Activated naive CD4-positive, alpha-beta T cell treated with anti-CD3 and anti-CD28 coated beads, Interleukin-2, amount 50 U/mL, for 24 hours (primary cell): ENCODE data around the gene HDAC4.
A peak's percentile ranks its signal among the peaks of the same experiment; 100 is the strongest.

Experiments
- H3K27ac Mint-ChIP-seq: one replicate; pipeline ENCODE4 v1.8.0; 2021; ENCODE audit warnings: mild to moderate bottlenecking, mixed read lengths
- H3K27me3 Mint-ChIP-seq: one replicate; pipeline ENCODE4 v1.8.0; 2021; ENCODE audit warnings: mixed read lengths
- H3K36me3 Mint-ChIP-seq: one replicate; pipeline ENCODE4 v1.8.0; 2021; ENCODE audit warnings: mixed read lengths
- H3K4me1 Mint-ChIP-seq: one replicate; pipeline ENCODE4 v1.8.0; 2021; ENCODE audit warnings: mixed read lengths
- H3K4me3 Mint-ChIP-seq: one replicate; pipeline ENCODE4 v1.8.0; 2021; ENCODE audit warnings: mild to moderate bottlenecking, mixed read lengths
- H3K9me3 Mint-ChIP-seq: one replicate; pipeline ENCODE4 v1.8.0; 2021; ENCODE audit warnings: mixed read lengths

The HDAC4 gene

DNA sequence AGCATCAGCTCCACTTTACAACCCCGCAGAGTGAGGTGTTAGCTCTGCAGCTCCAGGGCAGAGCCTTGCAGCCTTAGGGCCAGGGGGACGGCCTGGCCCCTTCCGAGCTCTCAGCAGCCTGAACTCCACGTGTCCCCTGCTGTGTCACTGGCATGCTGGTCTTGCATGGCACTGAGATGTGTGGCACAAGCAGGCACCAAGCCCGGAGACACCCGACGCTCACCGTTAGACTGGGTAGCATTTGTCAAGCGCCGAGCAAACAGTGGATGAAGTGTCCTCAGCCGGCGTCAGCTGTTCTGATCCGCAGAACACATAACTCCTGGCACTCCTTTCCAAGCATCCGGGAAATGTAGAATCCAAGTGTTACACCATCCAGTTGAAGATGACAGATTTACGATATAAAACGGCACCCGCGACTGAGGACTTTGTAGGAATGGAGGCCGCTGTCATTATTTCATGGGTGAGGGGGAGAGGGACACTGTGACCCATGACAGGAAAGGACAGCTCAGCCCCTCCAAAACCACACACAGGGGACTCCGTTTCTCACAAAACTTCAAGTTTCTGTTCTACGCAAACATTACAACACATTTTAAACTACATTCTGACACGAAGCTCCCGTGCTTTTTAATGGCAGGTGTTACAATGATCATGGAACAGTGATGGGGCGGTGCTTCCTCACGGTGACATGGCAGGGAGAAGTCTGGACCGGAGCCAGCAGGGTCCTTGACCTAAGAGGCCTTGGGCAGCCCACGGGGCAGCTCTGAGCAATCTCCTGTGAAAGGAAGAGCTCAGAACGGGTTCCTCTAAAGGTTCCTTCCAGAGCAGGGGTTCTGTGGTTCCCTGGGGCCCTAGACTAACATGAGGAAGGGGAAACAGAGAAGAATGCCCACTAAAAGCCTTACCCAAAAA lies 89.4 kb downstream of the HDAC4 start:
- Mint-ChIP-seq H3K9me3 (no peaks in the 10 kb centered on the region), H3K36me3 (peaks cover 6% of the 10 kb centered on the region), H3K27ac (no peak overlapping the region), H3K4me1 (peaks cover 24% of the 10 kb centered on the region), H3K27me3 (no peaks in the 10 kb centered on the region), H3K4me3 (no peak overlapping the region)

DNA sequence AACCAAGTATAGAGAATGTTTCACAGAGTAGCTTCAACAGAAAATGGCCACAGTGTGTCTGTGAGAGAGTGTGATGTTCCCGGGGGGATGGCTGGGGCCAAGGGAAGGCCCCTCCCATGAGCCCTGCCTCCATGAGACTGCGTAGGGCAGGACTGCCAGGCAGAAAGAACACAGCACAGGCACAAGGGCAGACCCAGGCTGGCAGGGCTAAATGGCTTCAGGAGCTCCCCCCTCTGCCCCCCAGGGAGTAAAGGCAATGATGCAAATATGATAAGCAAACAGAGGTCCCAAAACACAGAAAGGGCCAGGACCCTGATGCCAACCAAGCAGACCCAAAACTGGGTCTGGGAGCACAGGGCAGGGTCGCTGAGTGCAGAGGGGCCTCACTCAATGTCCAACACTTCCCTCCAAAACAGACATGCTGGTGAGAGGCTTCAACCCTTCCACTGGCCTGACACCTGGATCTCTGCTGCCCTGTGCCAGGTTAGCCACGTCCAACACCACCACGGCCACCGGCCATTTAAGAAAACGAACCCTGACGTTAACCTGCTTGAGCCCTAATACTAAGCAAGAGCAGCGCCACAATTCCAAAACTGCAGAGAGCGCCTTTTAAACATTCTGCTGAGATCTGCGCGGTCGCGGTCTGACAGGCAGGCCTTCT lies 90.3 kb downstream of the HDAC4 start:
- Mint-ChIP-seq H3K27ac (no peak overlapping the region), H3K4me1 (peaks cover 24% of the 10 kb centered on the region), H3K36me3 (peaks cover 6% of the 10 kb centered on the region), H3K27me3 (no peaks in the 10 kb centered on the region), H3K9me3 (no peaks in the 10 kb centered on the region), H3K4me3 (no peak overlapping the region)

DNA sequence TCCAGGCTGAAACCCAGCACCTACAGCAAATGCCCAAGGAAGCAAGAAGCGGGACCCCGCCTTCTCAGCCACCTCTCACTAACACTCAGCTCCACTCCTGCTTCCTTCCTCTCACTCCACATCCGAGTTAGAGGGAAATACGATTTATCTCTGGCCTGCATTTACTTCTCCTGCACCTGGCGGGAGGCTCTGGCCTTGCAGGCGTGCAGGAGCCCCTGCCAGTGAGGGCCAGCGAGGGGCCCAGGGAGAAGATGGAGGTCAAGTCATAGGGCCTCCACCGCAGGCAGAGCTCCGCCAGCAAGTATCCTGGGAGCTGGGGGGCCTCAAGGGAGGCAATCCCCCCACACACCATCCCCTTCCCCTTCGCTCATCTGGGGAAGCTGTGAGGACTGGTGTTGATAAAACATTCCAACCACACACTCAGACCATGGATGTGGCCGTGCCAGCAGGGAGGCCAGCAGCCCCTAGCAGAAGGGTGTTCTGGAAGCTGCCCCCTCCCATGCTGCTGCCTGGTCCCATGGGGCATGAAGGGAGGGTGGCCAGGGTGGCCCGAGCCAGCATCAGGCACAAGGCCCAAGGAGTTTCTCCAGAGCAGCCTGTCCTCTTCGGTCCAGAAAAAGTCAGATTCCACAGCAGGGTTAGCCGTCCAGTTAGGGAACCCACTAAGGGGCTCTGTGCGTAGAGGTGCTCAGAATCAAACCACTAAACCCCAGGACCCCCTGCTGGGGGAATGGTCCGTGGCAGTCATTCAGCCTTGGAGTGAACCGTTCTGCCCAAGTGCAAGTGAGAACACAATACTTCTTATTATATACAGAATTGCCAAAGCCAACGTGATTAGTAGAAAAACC lies 91.2 kb downstream of the HDAC4 start:
- H3K36me3 Mint-ChIP-seq = peaks cover 2% of the 10 kb centered on the region
- no peak overlapping the region for H3K27ac Mint-ChIP-seq
- no peaks in the 10 kb centered on the region for H3K9me3 Mint-ChIP-seq
- H3K27me3 Mint-ChIP-seq = no peaks in the 10 kb centered on the region
- H3K4me1 Mint-ChIP-seq = peaks cover 18% of the 10 kb centered on the region
- H3K4me3 Mint-ChIP-seq = no peak overlapping the region

DNA sequence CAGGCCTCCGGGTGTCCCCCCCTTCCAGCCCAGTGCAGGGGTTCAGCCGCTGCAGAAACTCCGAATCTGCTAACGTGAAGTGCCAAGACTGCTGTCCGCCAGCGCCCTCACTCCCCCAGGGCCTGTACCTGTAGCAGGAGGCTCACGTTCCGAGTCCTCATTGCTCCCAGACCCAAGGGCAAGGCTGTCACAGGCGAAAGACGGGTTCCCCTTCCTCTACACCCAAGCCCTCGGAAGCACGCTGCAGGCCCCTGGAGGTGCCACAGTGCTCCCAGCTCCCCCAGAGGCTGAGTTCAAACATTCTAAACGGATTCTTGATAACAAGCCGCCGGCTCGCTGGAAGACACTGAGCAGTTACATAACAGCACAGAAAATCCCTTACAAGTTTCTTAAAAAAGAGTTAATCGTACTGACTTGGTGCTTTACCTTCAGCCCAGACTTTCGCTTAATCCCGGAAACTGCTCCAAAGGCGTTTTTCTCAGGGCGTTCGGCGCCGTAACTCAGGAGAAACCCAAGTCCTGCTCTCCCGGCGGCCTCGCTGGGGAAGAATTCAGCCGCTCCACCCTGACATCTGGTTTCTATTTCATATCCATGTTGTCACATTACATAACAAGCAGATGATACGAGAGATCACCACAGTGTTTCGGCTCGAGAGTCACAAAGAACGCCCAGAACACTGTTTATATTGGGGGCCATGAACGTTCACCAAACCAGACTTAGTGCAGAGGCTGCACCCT lies 92.0 kb downstream of the HDAC4 start:
- Mint-ChIP-seq H3K9me3 (no peaks in the 10 kb centered on the region), H3K27ac (no peak overlapping the region), H3K27me3 (no peaks in the 10 kb centered on the region), H3K4me1 (peaks cover 18% of the 10 kb centered on the region), H3K36me3 (no peaks in the 10 kb centered on the region), H3K4me3 (no peak overlapping the region)

DNA sequence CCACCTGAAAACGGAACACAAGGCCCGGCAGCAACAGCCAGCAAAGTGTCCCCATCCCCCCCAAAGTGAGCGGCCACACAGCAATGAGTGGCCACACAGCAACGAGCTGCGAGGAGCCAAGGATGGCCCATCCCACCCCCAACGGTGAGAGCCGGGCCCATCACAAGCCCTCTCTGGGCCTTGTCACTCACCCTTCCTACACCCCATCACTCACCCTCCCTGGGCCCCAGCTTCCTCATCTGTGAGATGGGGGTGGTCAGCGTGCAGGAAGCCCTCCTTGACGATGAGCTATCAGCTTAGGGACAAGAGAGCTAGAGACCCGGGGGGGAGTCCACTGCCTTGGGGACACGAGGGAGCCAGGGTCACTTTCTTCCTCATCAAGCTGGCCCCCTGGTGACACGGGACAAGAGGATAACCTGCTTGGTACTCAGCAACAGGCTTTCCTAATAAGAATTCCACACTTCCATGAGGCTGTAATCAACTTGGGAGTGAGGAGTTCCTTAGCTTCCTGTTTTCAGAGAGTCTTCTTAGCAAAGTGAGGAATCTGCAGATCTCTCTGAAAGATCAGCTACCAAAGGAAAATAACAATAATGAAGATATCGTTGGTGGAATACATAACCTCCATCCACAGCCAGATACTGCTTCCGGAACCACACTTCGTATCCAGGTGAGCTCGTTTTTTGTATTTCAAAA lies 92.8 kb downstream of the HDAC4 start:
- H3K9me3 Mint-ChIP-seq = no peaks in the 10 kb centered on the region
- peaks cover 21% of the 10 kb centered on the region for H3K4me1 Mint-ChIP-seq
- no peak overlapping the region for H3K4me3 Mint-ChIP-seq
- peak overlapping the region; percentile 14 for H3K27ac Mint-ChIP-seq
- no peaks in the 10 kb centered on the region for H3K27me3 Mint-ChIP-seq
- H3K36me3 Mint-ChIP-seq = no peaks in the 10 kb centered on the region

DNA sequence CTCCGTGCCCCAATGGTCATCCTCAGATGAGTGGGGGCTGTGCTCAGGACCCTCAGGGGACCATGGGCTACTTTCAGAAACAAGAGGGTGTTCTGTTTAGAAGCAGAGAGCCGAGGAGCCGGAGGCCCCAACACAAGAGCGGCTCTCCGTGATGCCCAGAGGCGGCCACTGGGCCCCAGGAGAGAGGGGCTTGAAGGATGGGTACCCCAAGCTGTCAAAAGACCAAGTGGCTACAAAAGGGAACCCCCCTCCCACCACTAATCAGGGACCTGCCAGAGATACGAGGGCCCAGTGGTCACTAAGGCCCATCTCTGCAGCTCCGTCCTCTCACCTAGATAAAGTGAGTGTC lies 93.6 kb downstream of the HDAC4 start:
- Mint-ChIP-seq H3K4me3 (no peak overlapping the region), H3K27me3 (no peaks in the 10 kb centered on the region), H3K36me3 (no peaks in the 10 kb centered on the region), H3K9me3 (no peaks in the 10 kb centered on the region), H3K27ac (no peak overlapping the region), H3K4me1 (peaks cover 27% of the 10 kb centered on the region)

DNA sequence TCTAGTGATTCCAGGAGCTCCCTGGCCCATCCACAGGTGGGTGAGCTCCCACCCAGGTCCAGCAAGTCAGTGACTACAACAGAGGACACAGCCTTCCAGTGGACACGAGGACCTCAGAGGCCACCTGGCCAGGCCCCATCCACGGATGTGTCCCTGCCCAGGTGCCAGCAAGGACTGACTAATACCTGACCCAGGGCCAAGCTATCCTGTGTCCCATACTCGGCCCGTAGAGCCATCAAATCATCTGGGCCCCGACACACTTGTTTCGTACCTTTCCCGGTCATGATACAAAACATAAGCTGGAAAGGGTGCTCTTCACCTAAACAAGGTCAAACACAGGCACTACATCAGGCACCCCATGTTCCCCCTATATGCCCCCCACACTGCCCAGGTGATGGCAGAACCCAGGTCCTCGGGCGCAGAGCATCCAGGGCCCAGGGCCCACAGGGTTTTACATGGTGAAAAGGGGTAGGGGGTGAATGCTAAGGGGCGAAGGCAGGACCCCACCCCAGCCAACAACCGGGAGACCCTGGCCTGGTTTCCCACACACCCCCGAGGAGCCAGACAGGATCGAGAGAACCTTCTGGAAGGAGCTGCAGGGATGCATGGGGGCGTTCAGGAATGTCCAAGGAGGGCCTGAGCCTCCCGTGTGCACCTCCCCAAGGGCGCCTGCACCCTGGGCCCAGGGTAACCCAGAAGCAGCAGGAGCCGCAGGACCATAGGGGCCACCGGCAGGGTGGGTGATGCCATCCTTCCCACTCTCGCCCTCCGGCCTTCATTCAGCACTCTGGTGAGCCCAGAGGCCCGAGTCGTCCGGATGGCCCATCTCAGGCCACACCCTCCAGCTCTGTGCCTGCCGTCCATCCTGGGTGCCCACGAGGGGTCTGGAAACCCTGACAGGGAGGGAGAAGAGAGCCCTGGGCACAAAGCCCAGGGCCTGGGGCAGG lies 94.3 kb downstream of the HDAC4 start:
- Mint-ChIP-seq H3K9me3 (no peaks in the 10 kb centered on the region), H3K36me3 (no peaks in the 10 kb centered on the region), H3K27me3 (no peaks in the 10 kb centered on the region), H3K27ac (peak overlapping the region; percentile 74), H3K4me3 (no peak overlapping the region), H3K4me1 (peaks cover 34% of the 10 kb centered on the region)

DNA sequence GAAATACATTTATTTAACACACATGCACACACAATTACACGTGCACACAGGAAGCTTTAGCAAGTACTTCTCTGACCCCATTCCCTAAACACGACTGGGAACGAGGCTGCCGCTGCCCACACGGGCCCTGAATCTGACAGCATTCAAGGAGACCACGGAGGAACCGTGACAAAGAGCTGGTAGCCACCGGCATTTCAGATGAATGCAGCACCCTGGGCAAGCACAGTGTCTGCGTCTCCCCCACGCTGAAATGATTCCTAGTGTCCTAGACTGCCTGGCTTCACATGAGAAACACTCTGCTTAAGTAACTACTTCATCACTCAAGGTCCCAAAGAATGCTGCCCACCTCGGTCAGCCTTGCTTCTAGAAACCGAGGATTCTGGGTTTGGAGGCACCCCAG lies 95.0 kb downstream of the HDAC4 start:
- Mint-ChIP-seq H3K4me1 (peaks cover 39% of the 10 kb centered on the region), H3K9me3 (no peaks in the 10 kb centered on the region), H3K36me3 (no peaks in the 10 kb centered on the region), H3K4me3 (no peak overlapping the region), H3K27ac (no peak overlapping the region), H3K27me3 (no peaks in the 10 kb centered on the region)

DNA sequence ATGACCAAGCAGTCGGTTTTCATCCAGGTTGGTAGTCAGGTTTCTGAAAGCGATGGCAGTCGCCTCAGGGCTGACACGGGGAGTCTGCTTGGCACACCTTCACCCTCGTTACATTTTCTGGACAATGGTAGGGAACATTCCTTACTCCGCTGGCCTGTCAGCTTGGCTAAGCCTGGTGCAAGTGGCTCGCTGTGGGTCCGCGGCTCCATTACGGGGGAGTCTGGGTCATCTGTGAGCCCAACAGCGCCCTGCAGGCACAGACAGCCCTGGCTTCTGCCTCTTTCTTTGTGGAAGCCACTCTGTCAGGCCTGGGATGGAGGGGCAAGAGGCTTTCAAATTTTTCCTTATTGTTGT lies 95.6 kb downstream of the HDAC4 start:
- peaks cover 39% of the 10 kb centered on the region for H3K4me1 Mint-ChIP-seq
- H3K27me3 Mint-ChIP-seq = no peaks in the 10 kb centered on the region
- H3K4me3 Mint-ChIP-seq = no peak overlapping the region
- no peaks in the 10 kb centered on the region for H3K9me3 Mint-ChIP-seq
- no peak overlapping the region for H3K27ac Mint-ChIP-seq
- H3K36me3 Mint-ChIP-seq = no peaks in the 10 kb centered on the region

DNA sequence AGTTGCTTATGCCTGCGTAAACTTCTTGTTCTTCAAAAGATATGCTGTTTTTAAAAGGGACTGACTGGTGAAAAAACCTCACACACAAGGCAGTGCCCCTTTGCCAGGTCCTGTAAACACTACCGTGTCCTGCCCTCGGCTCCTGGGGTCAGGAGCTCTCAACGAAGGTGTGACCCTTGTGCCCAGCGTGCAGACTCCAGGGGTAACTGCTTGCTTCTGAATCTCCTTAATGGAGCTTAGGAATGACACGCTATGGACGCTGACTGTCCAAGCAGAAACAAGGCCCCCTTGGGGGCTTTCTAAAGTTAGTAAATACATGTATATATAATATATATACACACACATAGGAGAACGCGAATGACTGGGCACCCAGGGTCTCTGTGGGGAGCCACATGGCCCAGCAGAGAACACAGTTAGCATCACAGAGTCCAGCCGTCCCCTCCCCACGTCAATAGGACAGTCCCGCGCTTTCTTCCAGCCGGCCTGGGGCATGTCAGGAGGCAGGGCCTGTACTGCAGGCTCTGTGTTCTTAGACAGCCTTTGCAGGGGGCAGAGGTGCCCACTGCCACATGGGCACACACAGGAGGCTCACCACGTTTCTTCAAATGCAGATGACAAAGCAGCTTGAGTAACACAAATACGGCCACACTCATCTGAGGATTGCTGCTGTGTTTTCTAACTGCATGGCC lies 96.1 kb downstream of the HDAC4 start:
- no peaks in the 10 kb centered on the region for H3K27me3 Mint-ChIP-seq
- H3K9me3 Mint-ChIP-seq = no peaks in the 10 kb centered on the region
- peaks cover 43% of the 10 kb centered on the region for H3K4me1 Mint-ChIP-seq
- H3K27ac Mint-ChIP-seq = no peak overlapping the region
- no peaks in the 10 kb centered on the region for H3K36me3 Mint-ChIP-seq
- H3K4me3 Mint-ChIP-seq = no peak overlapping the region

DNA sequence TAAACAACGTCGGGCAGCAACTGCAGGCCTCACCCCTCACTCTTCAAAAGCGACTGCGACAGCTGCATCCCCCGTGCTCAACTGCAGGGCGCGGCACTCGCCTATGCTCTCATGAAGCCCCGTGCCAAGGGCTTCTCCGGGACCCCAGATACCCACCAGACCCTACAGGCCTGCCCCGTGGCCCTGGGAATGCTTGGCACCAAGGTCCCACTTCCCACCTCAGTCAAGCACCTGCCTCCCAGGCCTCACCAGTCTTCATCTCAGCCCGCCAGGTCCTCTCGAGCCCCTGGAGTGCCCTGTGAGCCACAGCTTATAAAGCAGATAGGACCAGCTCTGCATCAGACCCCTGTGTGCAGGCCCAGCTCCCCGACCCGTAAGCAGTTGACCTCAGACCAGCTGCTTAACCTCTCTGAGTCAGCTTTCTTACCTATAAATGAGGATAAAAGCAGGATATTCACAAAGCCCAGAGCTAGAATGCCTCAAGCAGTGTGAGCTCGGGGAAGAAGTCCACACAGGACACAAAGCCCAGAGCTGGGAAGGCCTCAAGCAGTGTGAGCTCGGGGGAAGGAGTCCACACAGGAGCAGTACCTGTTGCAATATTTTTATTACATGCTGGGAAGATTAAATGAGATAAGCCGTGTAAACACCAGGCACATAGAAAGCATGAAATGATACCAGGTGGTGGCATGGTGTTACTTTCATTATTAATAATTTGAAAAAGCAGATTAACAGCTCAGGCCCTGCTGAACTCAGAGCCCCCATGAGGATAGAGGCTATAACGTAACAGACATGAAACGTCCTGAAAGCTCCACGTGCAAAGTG lies 96.9 kb downstream of the HDAC4 start:
- Mint-ChIP-seq H3K9me3 (no peaks in the 10 kb centered on the region), H3K36me3 (no peaks in the 10 kb centered on the region), H3K4me1 (peaks cover 50% of the 10 kb centered on the region), H3K27me3 (no peaks in the 10 kb centered on the region), H3K4me3 (peak overlapping the region; percentile 42), H3K27ac (no peak overlapping the region)

DNA sequence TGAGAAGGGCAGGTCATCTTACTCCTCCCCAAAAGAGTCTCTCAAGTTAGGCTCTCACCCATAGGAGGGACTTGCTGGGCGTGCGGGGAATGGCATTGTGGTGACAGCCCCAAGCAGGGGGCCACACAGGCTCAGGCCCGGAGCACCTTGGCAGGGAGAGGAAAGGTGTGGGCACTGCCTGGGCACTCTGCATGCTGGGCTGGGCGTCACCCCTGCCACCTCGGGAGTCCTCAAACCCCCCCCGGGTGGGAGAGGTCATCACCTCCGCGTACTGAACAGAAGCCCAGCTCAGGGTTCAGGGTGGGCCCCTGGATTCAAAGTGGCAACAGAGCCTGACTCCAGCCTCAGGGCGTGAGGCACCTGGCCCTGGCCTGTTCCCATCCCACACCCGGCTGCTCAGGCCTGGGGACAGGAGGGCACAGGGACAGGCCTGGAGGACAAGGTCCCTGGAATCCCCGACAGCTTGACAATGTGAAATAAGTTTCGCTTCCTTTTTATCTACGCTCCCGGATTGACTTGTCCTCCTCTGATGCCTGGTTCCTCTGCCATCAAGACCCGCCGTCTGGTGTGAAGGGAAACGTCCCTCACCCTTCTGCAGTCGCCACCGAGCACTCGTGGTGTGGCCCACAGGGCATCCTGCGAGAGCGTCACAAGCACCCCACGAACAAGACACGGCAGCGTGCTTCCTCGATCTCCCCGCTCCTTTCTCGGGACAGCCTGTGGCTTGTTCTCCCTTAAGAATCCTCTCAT lies 97.8 kb downstream of the HDAC4 start:
- Mint-ChIP-seq H3K4me3 (peak overlapping the region; percentile 42), H3K4me1 (peaks cover 56% of the 10 kb centered on the region), H3K36me3 (no peaks in the 10 kb centered on the region), H3K9me3 (no peaks in the 10 kb centered on the region), H3K27ac (no peak overlapping the region), H3K27me3 (no peaks in the 10 kb centered on the region)
